NCI-H226 (cell line): ENCODE measurements around the gene ZC2HC1B.
A peak's percentile ranks its signal among the peaks of the same experiment; 100 is the strongest.
"Not testable (repeated sequence)": the region's sequence is repeated elsewhere in the genome, so short reads cannot be mapped to it uniquely, and the experiment has no call there.

Experiments
- DNase-seq: peaks from one replicate; pipeline ENCODE4 v3.0.0-alpha.2; 2015

ZC2HC1B gene

GRCh38 chr6:143864234-143864633 lies at the start of gene ZC2HC1B:
TSS of gene ZC2HC1B (plus strand) at chr6:143864474. CDS start at chr6:143864540, 66 bp downstream.
- DNase-seq, result no peak

- DNase-seq, result no peak
These were observed 46.7 kb upstream of the ZC2HC1B start for GRCh38 chr6:143817621-143818020.

GRCh38 chr6:143821359-143821758 lies 42.9 kb upstream of the ZC2HC1B start:
- DNase-seq, result no peak

GRCh38 chr6:143822584-143823024 lies 41.7 kb upstream of the ZC2HC1B start:
- DNase-seq, result peak; percentile 70

- no peak for DNase-seq
These were observed 40.7 kb upstream of the ZC2HC1B start for GRCh38 chr6:143823548-143823947.

GRCh38 chr6:143828572-143828971 lies 35.7 kb upstream of the ZC2HC1B start:
- DNase-seq, result no peak

GRCh38 chr6:143836150-143836549 lies 28.1 kb upstream of the ZC2HC1B start:
- no peak for DNase-seq

GRCh38 chr6:143838395-143838794 lies 25.9 kb upstream of the ZC2HC1B start:
- DNase-seq, result no peak

- DNase-seq, result no peak
These were observed 25.1 kb upstream of the ZC2HC1B start for GRCh38 chr6:143839196-143839595.

- DNase-seq, result no peak
These were observed 23.5 kb upstream of the ZC2HC1B start for GRCh38 chr6:143840595-143841265.

- DNase-seq, result no peak
These were observed 21.8 kb upstream of the ZC2HC1B start for GRCh38 chr6:143842461-143842901.

- peak; percentile 92 for DNase-seq
These were observed 21.2 kb upstream of the ZC2HC1B start, which contains the start of gene LTV1 for GRCh38 chr6:143842902-143843676. TSS of gene LTV1 (plus strand) at chr6:143843338. CDS start at chr6:143843478, 140 bp downstream.

- no peak for DNase-seq
These were observed 20.6 kb upstream of the ZC2HC1B start for GRCh38 chr6:143843677-143843999.

- DNase-seq, result no peak
These were observed 20.3 kb upstream of the ZC2HC1B start for GRCh38 chr6:143844006-143844405.

GRCh38 chr6:143845033-143845432 lies 19.2 kb upstream of the ZC2HC1B start:
- DNase-seq, result no peak

GRCh38 chr6:143851706-143852105 lies 12.6 kb upstream of the ZC2HC1B start:
- not testable (repeated sequence) for DNase-seq

- not testable (repeated sequence) for DNase-seq
These were observed 9.2 kb upstream of the ZC2HC1B start for GRCh38 chr6:143855057-143855456.

GRCh38 chr6:143856762-143857161 lies 7.5 kb upstream of the ZC2HC1B start:
- DNase-seq, result not testable (repeated sequence)

GRCh38 chr6:143857651-143858050 lies 6.6 kb upstream of the ZC2HC1B start:
- DNase-seq, result no peak

- no peak for DNase-seq
These were observed 4.2 kb upstream of the ZC2HC1B start for GRCh38 chr6:143859891-143860660.

GRCh38 chr6:143863771-143864170 lies 503 bp upstream of the ZC2HC1B start:
- DNase-seq, result no peak

GRCh38 chr6:143867236-143867635 lies 3.0 kb downstream of the ZC2HC1B start:
- no peak for DNase-seq

GRCh38 chr6:143868808-143869207 lies 4.5 kb downstream of the ZC2HC1B start:
- DNase-seq, result not testable (repeated sequence)
